Measurements from ENCODE around the gene LYAR. TPM values are rescaled to one million over a fixed set of nuclear protein-coding genes. Genes with fewer than 3 reads are reported as not detected.

Gene LYAR
- total RNA-seq, 4 donors from 2014 or later = 13.7 to 21.3 (median 17.2) TPM

DNA sequence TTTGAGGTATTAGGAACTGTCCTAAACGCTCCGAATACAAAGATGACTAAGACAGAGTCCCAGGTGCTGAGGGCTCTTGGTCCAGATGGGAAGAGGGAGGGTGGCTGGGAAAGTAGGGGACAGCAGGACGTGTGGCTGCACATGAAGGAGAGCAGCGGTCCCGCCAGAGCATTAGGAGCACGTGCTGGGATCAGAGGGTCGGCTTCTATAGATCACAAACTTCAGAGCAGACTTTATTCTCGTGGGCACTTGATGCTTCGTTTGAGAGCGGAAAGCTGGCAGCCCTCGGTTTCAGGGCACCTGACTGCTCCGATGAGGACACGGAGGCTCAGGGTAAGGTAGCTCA lies 26.2 kb upstream of the LYAR start:
- Histone ChIP-seq H3K27ac (no peak overlapping the region), H3K36me3 (peaks cover 0 to 87% of the 10 kb centered on the region in 2 donors), H3K4me3 (no peak overlapping the region), H3K4me1 (no peaks in the 10 kb centered on the region), H3K27me3 (no peaks in the 10 kb centered on the region), H3K9me3 (no peaks in the 10 kb centered on the region)
- no peak for ATAC-seq
- no peak for TF ChIP-seq POLR2A (IDR thresholded peaks at IDR 0.05)
- 85 to 92% methylated on average over 2 to 12 of the region's 13 CpGs for WGBS, 2 donors (ENCODE audit: low coverage in 1 of 2)

DNA sequence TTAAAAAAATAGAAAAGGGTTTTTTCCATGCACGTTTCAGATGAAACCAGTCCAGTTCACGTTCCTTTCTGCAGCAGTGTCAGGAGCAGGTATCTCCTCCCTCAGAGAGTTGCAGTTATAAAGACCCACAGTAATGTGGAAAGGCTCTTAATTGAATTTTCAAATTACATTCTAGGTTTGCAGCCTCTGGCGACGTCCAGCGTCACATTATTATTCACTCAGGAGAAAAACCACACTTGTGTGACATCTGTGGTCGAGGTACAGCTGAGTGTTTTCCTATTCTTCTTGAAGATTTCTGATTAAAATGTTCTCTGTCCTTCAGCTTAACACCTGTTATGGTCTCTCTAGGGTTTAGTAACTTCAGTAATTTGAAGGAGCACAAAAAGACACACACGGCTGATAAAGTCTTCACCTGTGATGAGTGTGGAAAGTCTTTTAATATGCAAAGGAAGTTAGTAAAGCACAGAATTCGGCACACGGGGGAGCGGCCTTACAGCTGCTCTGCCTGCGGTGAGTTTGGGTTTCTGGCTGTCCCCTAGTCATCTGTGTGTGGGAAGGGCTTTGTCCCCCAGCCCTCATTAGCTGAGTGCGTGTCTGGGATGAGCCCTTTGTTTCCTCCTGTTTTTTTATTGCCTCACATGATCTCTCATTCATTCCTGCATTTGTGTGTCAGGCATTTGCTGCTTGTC lies 25.7 kb upstream of the LYAR start:
- TF ChIP-seq POLR2A (IDR thresholded peaks at IDR 0.05) (no peak), EP300 (IDR thresholded peaks at IDR 0.05) (no peak), POLR2AphosphoS5 (IDR thresholded peaks at IDR 0.05) (no peak)
- TF ChIP-seq, protein P1, sequence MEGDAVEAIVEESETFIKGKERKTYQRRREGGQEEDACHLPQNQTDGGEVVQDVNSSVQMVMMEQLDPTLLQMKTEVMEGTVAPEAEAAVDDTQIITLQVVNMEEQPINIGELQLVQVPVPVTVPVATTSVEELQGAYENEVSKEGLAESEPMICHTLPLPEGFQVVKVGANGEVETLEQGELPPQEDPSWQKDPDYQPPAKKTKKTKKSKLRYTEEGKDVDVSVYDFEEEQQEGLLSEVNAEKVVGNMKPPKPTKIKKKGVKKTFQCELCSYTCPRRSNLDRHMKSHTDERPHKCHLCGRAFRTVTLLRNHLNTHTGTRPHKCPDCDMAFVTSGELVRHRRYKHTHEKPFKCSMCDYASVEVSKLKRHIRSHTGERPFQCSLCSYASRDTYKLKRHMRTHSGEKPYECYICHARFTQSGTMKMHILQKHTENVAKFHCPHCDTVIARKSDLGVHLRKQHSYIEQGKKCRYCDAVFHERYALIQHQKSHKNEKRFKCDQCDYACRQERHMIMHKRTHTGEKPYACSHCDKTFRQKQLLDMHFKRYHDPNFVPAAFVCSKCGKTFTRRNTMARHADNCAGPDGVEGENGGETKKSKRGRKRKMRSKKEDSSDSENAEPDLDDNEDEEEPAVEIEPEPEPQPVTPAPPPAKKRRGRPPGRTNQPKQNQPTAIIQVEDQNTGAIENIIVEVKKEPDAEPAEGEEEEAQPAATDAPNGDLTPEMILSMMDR (IDR thresholded peaks at IDR 0.05) = no peak
- Histone ChIP-seq H3K4me1 (no peaks in the 10 kb centered on the region), H3K9me3 (no peaks in the 10 kb centered on the region), H3K27ac (no peak overlapping the region), H3K4me3 (no peak overlapping the region), H3K27me3 (no peaks in the 10 kb centered on the region), H3K36me3 (peaks cover 0 to 82% of the 10 kb centered on the region in 2 donors)
- no peak for ATAC-seq
- 78 to 81% methylated on average over 10 to 12 of the region's 12 CpGs for WGBS, 2 donors (ENCODE audit: low coverage in 1 of 2)

DNA sequence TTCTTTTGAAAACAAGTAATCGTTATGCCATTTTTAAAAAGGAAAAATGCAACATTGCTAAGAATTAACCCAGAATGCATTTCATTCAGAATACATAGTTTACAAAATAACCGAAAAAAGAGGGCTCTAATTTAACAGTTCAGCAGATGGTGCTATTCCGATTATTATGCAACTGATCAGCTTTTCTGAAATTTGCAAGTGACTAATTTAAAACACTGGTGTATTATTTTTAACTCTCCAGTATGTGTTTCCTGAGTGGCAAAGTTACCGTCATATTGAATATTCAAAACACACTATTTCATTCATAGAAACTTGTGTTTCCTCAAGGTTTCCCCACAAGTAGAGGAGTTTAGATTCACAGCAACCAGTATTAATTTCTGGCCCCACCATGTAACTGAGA lies 21.2 kb upstream of the LYAR start:
- 82 to 84% methylated on average over 4 of the region's 4 CpGs for WGBS, 2 donors (ENCODE audit: low coverage in 1 of 2)

DNA sequence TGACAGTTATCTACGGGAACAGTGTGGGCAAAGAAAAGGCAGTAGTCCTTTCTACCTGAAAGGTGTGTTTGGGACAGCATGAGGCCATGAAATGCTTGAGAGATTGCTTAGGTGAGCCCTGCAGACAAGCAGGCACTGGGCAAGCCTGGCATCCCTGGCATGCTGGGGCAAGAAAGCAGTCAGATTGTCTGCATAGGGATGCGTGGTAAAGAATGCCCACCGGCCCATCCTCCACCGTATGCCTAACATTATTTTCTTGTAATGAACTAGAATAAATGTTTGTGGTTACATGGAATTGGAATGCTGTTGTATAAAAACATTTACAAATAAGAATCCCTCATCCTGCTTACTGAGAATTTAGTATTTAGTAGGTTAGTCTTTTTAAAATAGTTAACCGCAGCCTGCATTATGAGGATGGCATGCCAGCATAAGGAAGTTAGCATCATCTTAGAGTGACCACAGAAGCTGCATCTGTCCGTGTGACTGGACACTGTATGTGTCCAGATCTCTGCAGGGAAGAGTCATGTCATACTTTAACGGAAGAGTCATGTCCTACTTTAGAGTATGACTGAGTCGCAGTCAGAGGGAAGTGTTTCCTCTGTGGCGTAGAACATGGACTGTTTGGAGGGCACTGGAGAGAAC lies 19.0 kb upstream of the LYAR start:
- no peak for TF ChIP-seq EP300 (IDR thresholded peaks at IDR 0.05)
- TF ChIP-seq, protein P1 (IDR thresholded peaks at IDR 0.05) = no peak
- no peak for TF ChIP-seq POLR2A (IDR thresholded peaks at IDR 0.05)
- no peak for TF ChIP-seq POLR2AphosphoS5 (IDR thresholded peaks at IDR 0.05)
- ATAC-seq = no peak
- WGBS, 2 donors (ENCODE audit: low coverage in 1 of 2) = 77 to 96% methylated on average over 9 of the region's 9 CpGs
- peaks cover 0 to 56% of the 10 kb centered on the region in 2 donors for H3K36me3 ChIP-seq
- H3K27ac ChIP-seq = no peak overlapping the region
- H3K9me3 ChIP-seq = no peaks in the 10 kb centered on the region
- no peaks in the 10 kb centered on the region for H3K27me3 ChIP-seq
- no peak overlapping the region for H3K4me3 ChIP-seq
- H3K4me1 ChIP-seq = no peaks in the 10 kb centered on the region

More for the DNA sequence above, 21.2 kb upstream of the LYAR start:
- no peak overlapping the region for H3K27ac ChIP-seq
- H3K27me3 ChIP-seq = no peaks in the 10 kb centered on the region
- H3K4me1 ChIP-seq = no peaks in the 10 kb centered on the region
- H3K36me3 ChIP-seq = peaks cover 0 to 70% of the 10 kb centered on the region in 2 donors
- H3K9me3 ChIP-seq = no peaks in the 10 kb centered on the region
- TF ChIP-seq POLR2AphosphoS5 (IDR thresholded peaks at IDR 0.05) (no peak), EP300 (IDR thresholded peaks at IDR 0.05) (no peak), POLR2A (IDR thresholded peaks at IDR 0.05) (no peak)
- TF ChIP-seq, protein P1 (IDR thresholded peaks at IDR 0.05) = no peak
- H3K4me3 ChIP-seq = no peak overlapping the region
- ATAC-seq = no peak

DNA sequence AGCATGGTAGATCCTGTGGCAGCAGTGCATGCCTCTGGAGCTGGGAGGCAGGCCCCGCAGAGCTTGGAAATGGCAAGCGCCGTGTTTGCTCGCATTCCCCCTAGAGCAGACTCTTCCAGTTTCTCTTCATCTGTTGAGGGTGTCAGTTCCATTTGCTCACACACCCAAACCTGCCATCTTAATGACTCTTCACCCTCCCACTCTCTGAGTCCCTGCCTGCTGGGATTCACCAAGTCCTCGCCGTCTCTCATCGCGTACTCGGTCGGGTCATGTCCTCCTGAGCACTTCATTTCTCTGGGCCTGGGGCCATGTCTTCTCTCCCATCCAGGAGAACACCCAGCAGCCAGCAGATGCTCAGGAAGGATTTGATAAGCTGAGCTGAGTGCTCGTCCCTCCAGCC lies 17.0 kb upstream of the LYAR start:
- H3K4me1 ChIP-seq = no peaks in the 10 kb centered on the region
- WGBS, 2 donors (ENCODE audit: low coverage in 1 of 2) = 98% methylated on average over 9 of the region's 11 CpGs; no CpG with 5 or more reads in 1 of the 2 donors
- no peaks in the 10 kb centered on the region for H3K27me3 ChIP-seq
- H3K36me3 ChIP-seq = peaks cover 0 to 56% of the 10 kb centered on the region in 2 donors
- H3K9me3 ChIP-seq = no peaks in the 10 kb centered on the region
- no peak for ATAC-seq
- H3K27ac ChIP-seq = no peak overlapping the region
- H3K4me3 ChIP-seq = no peak overlapping the region
- no peak for TF ChIP-seq POLR2AphosphoS5 (IDR thresholded peaks at IDR 0.05)
- TF ChIP-seq EP300 (IDR thresholded peaks at IDR 0.05) = no peak
- TF ChIP-seq, protein P1 (IDR thresholded peaks at IDR 0.05) = no peak
- no peak for TF ChIP-seq POLR2A (IDR thresholded peaks at IDR 0.05)
